Stimulated activated CD4-positive, alpha-beta T cell treated with anti-CD3 and anti-CD28 coated beads, Interleukin-12 subunit alpha, Interleukin-12 subunit beta, amount 100 ng/mL, for 24 hours (primary cell): ENCODE data around the gene ACVR1.
A peak's percentile ranks its signal among the peaks of the same experiment; 100 is the strongest.

Experiments
- DNase-seq, 2 experiments: peaks; one replicate each; pipeline ENCODE4 v3.0.0-alpha.2; 2020; ENCODE audit warnings: low read depth in 2 of 2

Gene ACVR1

GRCh38 chr2:157793053-157793612, 83.0 kb downstream of the ACVR1 start:
- no peak for DNase-seq

GRCh38 chr2:157792335-157793052, 83.6 kb downstream of the ACVR1 start:
- DNase-seq, result no peak

- no peak for DNase-seq
These were observed 85.3 kb downstream of the ACVR1 start for GRCh38 chr2:157790780-157791179.

GRCh38 chr2:157789933-157790511, 86.1 kb downstream of the ACVR1 start:
- no peak for DNase-seq

- DNase-seq, result no peak
These were observed 86.9 kb downstream of the ACVR1 start for GRCh38 chr2:157789256-157789655.

- no peak for DNase-seq
These were observed 87.9 kb downstream of the ACVR1 start for GRCh38 chr2:157788201-157788600.

- DNase-seq, result no peak
These were observed 88.7 kb downstream of the ACVR1 start for GRCh38 chr2:157787364-157787938.

- DNase-seq, result no peak
These were observed 89.3 kb downstream of the ACVR1 start for GRCh38 chr2:157786663-157787363.

- no peak for DNase-seq
These were observed 90.1 kb downstream of the ACVR1 start for GRCh38 chr2:157785866-157786662.

- no peak for DNase-seq
These were observed 90.9 kb downstream of the ACVR1 start for GRCh38 chr2:157785200-157785599.

- no peak for DNase-seq
These were observed 91.3 kb downstream of the ACVR1 start for GRCh38 chr2:157784823-157785175.

GRCh38 chr2:157784169-157784822, 91.8 kb downstream of the ACVR1 start:
- DNase-seq, result no peak

GRCh38 chr2:157783245-157783644, 92.9 kb downstream of the ACVR1 start:
- DNase-seq, result no peak

- DNase-seq, result peak in 1 of 2 experiments; percentile 6
These were observed 93.9 kb downstream of the ACVR1 start for GRCh38 chr2:157782057-157782845.

GRCh38 chr2:157780211-157780610, 95.9 kb downstream of the ACVR1 start:
- no peak for DNase-seq

GRCh38 chr2:157779794-157780193, 96.3 kb downstream of the ACVR1 start:
- DNase-seq, result no peak

- peak; percentile 14 to 28 for DNase-seq
These were observed 98.7 kb downstream of the ACVR1 start for GRCh38 chr2:157777427-157777826.

- no peak for DNase-seq
These were observed 104.9 kb downstream of the ACVR1 start for GRCh38 chr2:157771234-157771633.

GRCh38 chr2:157769856-157770255, 106.3 kb downstream of the ACVR1 start:
- DNase-seq, result no peak

- no peak for DNase-seq
These were observed 111.7 kb downstream of the ACVR1 start for GRCh38 chr2:157764386-157764785.
